Measurements from ENCODE around the gene PRKAG3. TPM values are rescaled to one million over a fixed set of nuclear protein-coding genes. Genes with fewer than 3 reads are reported as not detected.
"Not testable (repeated sequence)": the region's sequence is repeated elsewhere in the genome, so short reads cannot be mapped to it uniquely, and the experiment has no call there.

PRKAG3 gene
- total and polyA plus RNA-seq, 4 donors = 0.08 TPM; not detected in 3

GRCh38 chr2:218849721-218850120, 18.1 kb upstream of the PRKAG3 start:
- H3K4me3 ChIP-seq (ENCODE audit: low read depth in 1 of 3, low read length in 3 of 3) = no peak overlapping the region
- no peak for TF ChIP-seq EGR1 (IDR thresholded peaks at IDR 0.05; ENCODE audit: low read depth in 2 of 2)
- no peak overlapping the region for H3K27ac ChIP-seq (ENCODE audit: low read depth in 1 of 2, low read length in 2 of 2)
- no peak overlapping the region for H3K9ac ChIP-seq (ENCODE audit: low read depth in 1 of 2, low read length in 2 of 2)
- no peaks in the 10 kb centered on the region for H3K4me1 ChIP-seq (ENCODE audit: control insufficient read depth in 4 of 4, insufficient read depth in 4 of 4, low read length in 3 of 4)
- WGBS = 87% methylated on average over 7 of the region's 7 CpGs
- no peaks in the 10 kb centered on the region for H3K36me3 ChIP-seq (ENCODE audit: control insufficient read depth in 4 of 4, insufficient read depth in 3 of 4, low read depth in 1 of 4, low read length in 3 of 4)
- DNase-seq (ENCODE audit: low spot score) = no peak
- no peaks in the 10 kb centered on the region for H3K9me3 ChIP-seq (ENCODE audit: control insufficient read depth in 4 of 4, low read length in 3 of 4)
- peaks cover 0 to 7% (median 4%) of the 10 kb centered on the region in 4 donors for H3K27me3 ChIP-seq (ENCODE audit: control insufficient read depth in 4 of 4, insufficient read depth in 4 of 4, low read length in 3 of 4)

- H3K9me3 ChIP-seq (ENCODE audit: control insufficient read depth in 4 of 4, low read length in 3 of 4); H3K27ac ChIP-seq (ENCODE audit: low read depth in 1 of 2, low read length in 2 of 2); H3K27me3 ChIP-seq (ENCODE audit: control insufficient read depth in 4 of 4, insufficient read depth in 4 of 4, low read length in 3 of 4); H3K4me1 ChIP-seq (ENCODE audit: control insufficient read depth in 4 of 4, insufficient read depth in 4 of 4, low read length in 3 of 4); H3K4me3 ChIP-seq (ENCODE audit: low read depth in 1 of 3, low read length in 3 of 3); DNase-seq (ENCODE audit: low spot score); H3K36me3 ChIP-seq (ENCODE audit: control insufficient read depth in 4 of 4, insufficient read depth in 3 of 4, low read depth in 1 of 4, low read length in 3 of 4); H3K9ac ChIP-seq (ENCODE audit: low read depth in 1 of 2, low read length in 2 of 2): not testable (repeated sequence)
- WGBS = 88% methylated on average over 18 of the region's 18 CpGs
Observed at GRCh38 chr2:218846963-218847362, 15.4 kb upstream of the PRKAG3 start.

- not testable (repeated sequence) for H3K9me3 ChIP-seq (ENCODE audit: control insufficient read depth in 4 of 4, low read length in 3 of 4); H3K9ac ChIP-seq (ENCODE audit: low read depth in 1 of 2, low read length in 2 of 2); DNase-seq (ENCODE audit: low spot score); H3K4me3 ChIP-seq (ENCODE audit: low read depth in 1 of 3, low read length in 3 of 3); H3K36me3 ChIP-seq (ENCODE audit: control insufficient read depth in 4 of 4, insufficient read depth in 3 of 4, low read depth in 1 of 4, low read length in 3 of 4); H3K27ac ChIP-seq (ENCODE audit: low read depth in 1 of 2, low read length in 2 of 2); H3K27me3 ChIP-seq (ENCODE audit: control insufficient read depth in 4 of 4, insufficient read depth in 4 of 4, low read length in 3 of 4); H3K4me1 ChIP-seq (ENCODE audit: control insufficient read depth in 4 of 4, insufficient read depth in 4 of 4, low read length in 3 of 4)
- WGBS = 87% methylated on average over 5 of the region's 5 CpGs
Observed at GRCh38 chr2:218844334-218844733, 12.7 kb upstream of the PRKAG3 start.

GRCh38 chr2:218839888-218840287, 8.3 kb upstream of the PRKAG3 start:
- Histone ChIP-seq H3K9ac (ENCODE audit: low read depth in 1 of 2, low read length in 2 of 2) (no peak overlapping the region), H3K9me3 (ENCODE audit: control insufficient read depth in 4 of 4, low read length in 3 of 4) (peaks cover 0 to 4% (median 0%) of the 10 kb centered on the region in 4 donors), H3K27ac (ENCODE audit: low read depth in 1 of 2, low read length in 2 of 2) (no peak overlapping the region), H3K4me3 (ENCODE audit: low read depth in 1 of 3, low read length in 3 of 3) (no peak overlapping the region), H3K27me3 (ENCODE audit: control insufficient read depth in 4 of 4, insufficient read depth in 4 of 4, low read length in 3 of 4) (no peaks in the 10 kb centered on the region), H3K4me1 (ENCODE audit: control insufficient read depth in 4 of 4, insufficient read depth in 4 of 4, low read length in 3 of 4) (no peaks in the 10 kb centered on the region), H3K36me3 (ENCODE audit: control insufficient read depth in 4 of 4, insufficient read depth in 3 of 4, low read depth in 1 of 4, low read length in 3 of 4) (no peaks in the 10 kb centered on the region)
- 72% methylated on average over 1 of the region's 1 CpG for WGBS
- DNase-seq (ENCODE audit: low spot score) = no peak
- TF ChIP-seq GABPA (IDR thresholded peaks at IDR 0.05 in 1 of 2, conservative IDR thresholded peaks at IDR 0.05 in 1 of 2) = no peak
- TF ChIP-seq ATF3 (IDR thresholded peaks at IDR 0.05) = no peak
- TF ChIP-seq JUND (IDR thresholded peaks at IDR 0.05) = no peak
- no peak for TF ChIP-seq ZBTB33 (IDR thresholded peaks at IDR 0.05)
- no peak for TF ChIP-seq HNF4A (conservative IDR thresholded peaks at IDR 0.05)
- no peak for TF ChIP-seq FOXA1 (IDR thresholded peaks at IDR 0.05)
- no peak for TF ChIP-seq NR2F2 (IDR thresholded peaks at IDR 0.05)
- TF ChIP-seq EGR1 (IDR thresholded peaks at IDR 0.05; ENCODE audit: low read depth in 2 of 2) = no peak
- TF ChIP-seq TAF1 (conservative IDR thresholded peaks at IDR 0.05) = no peak
- no peak for TF ChIP-seq REST (IDR thresholded peaks at IDR 0.05)
- no peak for TF ChIP-seq RAD21 (IDR thresholded peaks at IDR 0.05)
- no peak for TF ChIP-seq FOXA2 (IDR thresholded peaks at IDR 0.05)
